OCI-LY7 (cell line): ENCODE results near the gene ZNF343.
A peak's percentile ranks its signal among the peaks of the same experiment; 100 is the strongest.

Experiments
- CTCF ChIP-seq: fragments of 200-600 bp; sonication (generic); conservative IDR thresholded peaks from 2 replicates; pipeline ENCODE4 v1.5.1; 2014; ENCODE audit warnings: mild to moderate bottlenecking, antibody characterized with exemption, low read length, moderate library complexity, mixed read lengths
- EZH2phosphoT487 ChIP-seq: fragments of 200-600 bp; sonication (generic); IDR thresholded peaks from 2 replicates; pipeline ENCODE4 v1.6.1; 2018; ENCODE audit warnings: low read depth, borderline replicate concordance, mild to moderate bottlenecking, mixed run types, antibody characterized with exemption, low read length, moderate library complexity, mixed read lengths

- TF ChIP-seq EZH2phosphoT487 = no peak
- TF ChIP-seq CTCF = peak; percentile 93
These were observed 12.9 kb upstream of the ZNF343 start for GRCh38 chr20:2521369-2522305.
